GM21360 (cell line): Measurements from ENCODE around the gene HEXD.
"Not testable (repeated sequence)": the region's sequence is repeated elsewhere in the genome, so short reads cannot be mapped to it uniquely, and the experiment has no call there.

Source experiments
- ATAC-seq: cut with Tn5 transposase; IDR thresholded peaks from one replicate; pipeline ENCODE4 v1.9.1; 2021; ENCODE audit warnings: mild to moderate bottlenecking, moderate library complexity; ENCODE audit not compliant: unreplicated experiment

The HEXD gene

GRCh38 chr17:82439829-82440365, 21.8 kb downstream of the HEXD start:
- no peak for ATAC-seq

GRCh38 chr17:82440469-82440981, 22.4 kb downstream of the HEXD start:
- ATAC-seq = no peak

- ATAC-seq = no peak
Measured at GRCh38 chr17:82440991-82441627, 23.0 kb downstream of the HEXD start.

GRCh38 chr17:82441691-82442487, 23.7 kb downstream of the HEXD start:
- ATAC-seq = no peak

GRCh38 chr17:82442643-82443464, 24.7 kb downstream of the HEXD start:
- no peak for ATAC-seq

GRCh38 chr17:82443465-82444283, 25.5 kb downstream of the HEXD start:
- ATAC-seq = no peak

- ATAC-seq = no peak
Measured at GRCh38 chr17:82444284-82444893, 26.2 kb downstream of the HEXD start.

GRCh38 chr17:82444941-82445521, 26.9 kb downstream of the HEXD start:
- no peak for ATAC-seq

GRCh38 chr17:82445542-82445941, 27.4 kb downstream of the HEXD start:
- no peak for ATAC-seq

- no peak for ATAC-seq
Measured at GRCh38 chr17:82446124-82446523, 28.0 kb downstream of the HEXD start.

- ATAC-seq = no peak
Measured at GRCh38 chr17:82446649-82447048, 28.5 kb downstream of the HEXD start.

- ATAC-seq = no peak
Measured at GRCh38 chr17:82447876-82448275, 29.7 kb downstream of the HEXD start.

GRCh38 chr17:82449131-82449882, 31.2 kb downstream of the HEXD start:
- ATAC-seq = peak; percentile 40

GRCh38 chr17:82449883-82450356, 31.8 kb downstream of the HEXD start:
- no peak for ATAC-seq

GRCh38 chr17:82450357-82451106, 32.4 kb downstream of the HEXD start, which contains the start of gene CYBC1:
TSS of gene CYBC1 (minus strand) at chr17:82450752. CDS start at chr17:82449254, 1,498 bp downstream.
- ATAC-seq = peak; percentile 64

GRCh38 chr17:82452162-82452561, 34.0 kb downstream of the HEXD start:
- ATAC-seq = no peak

GRCh38 chr17:82453151-82453550, 35.0 kb downstream of the HEXD start:
- ATAC-seq = not testable (repeated sequence)

GRCh38 chr17:82453706-82454105, 35.6 kb downstream of the HEXD start:
- not testable (repeated sequence) for ATAC-seq
